Activated T-cell treated with anti-CD3 and anti-CD28 coated beads, Interleukin-2, amount 50 U/mL, for 72 hours (primary cell): Measurements from ENCODE around the gene FOXN3. TPM values are rescaled to one million over a fixed set of nuclear protein-coding genes. Genes with fewer than 3 reads are reported as not detected.

Experiments
- ATAC-seq, 2 donors: fragments of 150-1000 bp; cut with Tn5 transposase; replicated peaks in 1 of 2; 2 replicates each; pipeline ENCODE4 v1.10.0; 2021; ENCODE audit warnings: moderate library complexity in 2 of 2, mild to moderate bottlenecking in 1 of 2
- DNase-seq, 2 donors: peaks; one replicate each; pipeline ENCODE4 v3.0.0; 2021 to 2022; ENCODE audit warnings: mixed read lengths in 1 of 2
- H3K27ac Mint-ChIP-seq: one replicate; pipeline ENCODE4 v1.8.0; 2022; ENCODE audit warnings: mild to moderate bottlenecking, moderate library complexity, mixed read lengths
- H3K27me3 Mint-ChIP-seq: one replicate; pipeline ENCODE4 v1.8.0; 2022; ENCODE audit warnings: low read depth, mixed read lengths
- H3K36me3 Mint-ChIP-seq, 2 donors: one replicate each; pipeline ENCODE4 v1.8.0; 2022; ENCODE audit warnings: mixed read lengths in 2 of 2, mild to moderate bottlenecking in 1 of 2; ENCODE audit not compliant: insufficient read depth in 2 of 2
- H3K4me1 Mint-ChIP-seq: one replicate; pipeline ENCODE4 v1.8.0; 2022; ENCODE audit warnings: low read depth, mixed read lengths
- H3K4me3 Mint-ChIP-seq, 2 donors: one replicate each; pipeline ENCODE4 v1.8.0; 2022; ENCODE audit warnings: mild to moderate bottlenecking in 2 of 2, mixed read lengths in 2 of 2, moderate library complexity in 2 of 2
- H3K9me3 Mint-ChIP-seq, 2 donors: one replicate each; pipeline ENCODE4 v1.8.0; 2022; ENCODE audit warnings: mixed read lengths in 2 of 2
- total RNA-seq, 2 donors: library from RNA; stranded (reverse); gene quantifications; one replicate each; pipeline ENCODE4 v1.2.3, GENCODE V29; 2022

FOXN3 gene
- total RNA-seq, 2 donors from 2014 or later = 154 to 157 TPM

DNA sequence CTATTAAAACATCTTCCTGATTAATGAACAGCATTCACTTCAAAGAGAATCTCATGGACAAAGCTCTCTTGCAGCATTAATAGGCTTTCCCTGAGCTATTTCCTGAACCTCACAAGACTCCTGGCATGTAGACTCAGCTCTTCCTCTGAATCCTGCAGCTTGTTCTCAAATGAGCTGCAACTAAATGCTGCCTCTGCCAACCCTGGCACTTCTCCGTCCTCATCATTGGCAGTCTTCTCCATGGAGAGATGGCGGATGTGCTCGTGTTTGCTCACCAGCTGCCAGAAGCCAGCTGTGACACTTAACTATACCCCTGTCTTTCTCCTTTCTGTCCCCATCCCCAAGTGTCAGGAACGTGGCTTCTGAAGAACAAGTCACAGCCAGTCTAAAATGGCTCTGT lies 232.1 kb downstream of the FOXN3 start:
- Mint-ChIP-seq H3K36me3 (peaks cover 0 to 12% of the 10 kb centered on the region in 2 donors), H3K4me1 (peaks cover 8% of the 10 kb centered on the region), H3K27me3 (no peaks in the 10 kb centered on the region), H3K4me3 (no peak overlapping the region), H3K9me3 (no peaks in the 10 kb centered on the region), H3K27ac (no peak overlapping the region)
- DNase-seq = no peak
- no peak for ATAC-seq

DNA sequence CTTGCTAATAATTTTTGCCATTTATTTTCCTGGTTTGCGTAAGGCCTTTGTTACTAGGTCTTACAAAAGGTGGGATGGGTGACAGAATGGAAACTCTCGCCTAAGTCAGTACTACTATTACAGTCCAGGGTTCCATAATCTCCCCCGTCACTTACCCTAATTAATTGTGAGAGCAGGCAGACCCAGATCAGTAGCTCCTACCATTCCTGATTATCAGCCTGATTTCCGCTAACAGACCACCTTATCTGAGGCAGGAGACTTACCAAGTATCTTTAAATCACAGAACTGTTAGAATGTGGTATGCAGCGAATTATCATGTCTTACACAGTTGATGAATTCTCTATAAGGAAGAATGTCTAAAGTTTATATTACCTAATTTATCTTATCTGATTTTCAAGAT lies 234.7 kb downstream of the FOXN3 start:
- H3K36me3 Mint-ChIP-seq = peaks cover 0 to 6% of the 10 kb centered on the region in 2 donors

DNA sequence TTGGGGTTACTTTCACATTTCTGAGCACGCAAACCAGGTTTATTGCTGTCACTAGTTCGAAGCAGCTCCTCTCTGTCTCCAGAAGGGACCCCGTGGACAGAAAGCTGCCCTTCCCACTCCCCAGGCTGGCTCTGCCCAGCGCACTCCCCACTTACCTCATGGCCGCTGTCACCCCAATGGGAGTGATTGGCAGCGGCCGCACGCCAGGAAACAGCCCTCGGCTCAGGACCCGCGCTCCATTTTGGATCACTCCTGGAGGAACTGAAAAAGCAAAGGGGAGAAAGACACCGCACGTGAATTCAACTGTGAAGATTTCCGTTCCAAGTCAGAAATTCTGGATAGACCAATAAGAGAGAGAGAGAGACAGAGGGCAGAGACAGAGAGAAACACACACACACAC lies 236.5 kb downstream of the FOXN3 start:
- ATAC-seq (no peak), DNase-seq (no peak)
- Mint-ChIP-seq H3K36me3 (peaks cover 0 to 6% of the 10 kb centered on the region in 2 donors), H3K4me3 (no peak overlapping the region), H3K4me1 (peaks cover 15% of the 10 kb centered on the region), H3K9me3 (no peaks in the 10 kb centered on the region), H3K27ac (no peak overlapping the region), H3K27me3 (no peaks in the 10 kb centered on the region)

More for the DNA sequence above, 234.7 kb downstream of the FOXN3 start:
- no peak for ATAC-seq
- Mint-ChIP-seq H3K4me1 (peaks cover 23% of the 10 kb centered on the region), H3K27me3 (no peaks in the 10 kb centered on the region), H3K9me3 (no peaks in the 10 kb centered on the region), H3K4me3 (no peak overlapping the region), H3K27ac (no peak overlapping the region)
- no peak for DNase-seq

DNA sequence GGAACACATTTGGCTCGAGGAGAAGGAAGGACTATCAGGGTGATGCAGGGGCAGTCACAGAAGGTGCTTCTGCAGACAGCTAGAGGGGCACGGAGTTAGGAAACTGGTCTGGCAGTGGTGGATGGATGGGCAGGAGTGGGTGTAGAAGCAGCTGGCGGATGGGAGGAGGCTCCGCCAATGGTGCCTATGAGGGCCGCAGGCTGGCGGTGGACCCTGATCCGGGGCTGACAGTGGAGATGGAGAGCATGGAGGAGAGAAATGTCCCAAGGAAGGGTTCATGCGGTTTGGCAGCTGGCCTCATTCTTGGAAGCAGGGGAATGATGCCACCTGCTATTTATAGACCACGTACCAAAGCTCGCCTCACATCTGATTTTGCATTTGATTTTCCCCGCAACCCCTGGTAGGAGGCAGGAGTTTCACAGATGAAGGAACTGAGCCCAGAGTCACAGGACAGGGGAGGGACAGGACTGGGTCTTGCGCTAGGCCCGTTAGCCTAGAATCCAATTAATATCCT lies 237.1 kb downstream of the FOXN3 start:
- Mint-ChIP-seq H3K27ac (no peak overlapping the region), H3K9me3 (no peaks in the 10 kb centered on the region), H3K27me3 (no peaks in the 10 kb centered on the region), H3K36me3 (peaks cover under 1 to 6% of the 10 kb centered on the region in 2 donors), H3K4me3 (no peak overlapping the region), H3K4me1 (peaks cover 15% of the 10 kb centered on the region)
- no peak for DNase-seq
- no peak for ATAC-seq

DNA sequence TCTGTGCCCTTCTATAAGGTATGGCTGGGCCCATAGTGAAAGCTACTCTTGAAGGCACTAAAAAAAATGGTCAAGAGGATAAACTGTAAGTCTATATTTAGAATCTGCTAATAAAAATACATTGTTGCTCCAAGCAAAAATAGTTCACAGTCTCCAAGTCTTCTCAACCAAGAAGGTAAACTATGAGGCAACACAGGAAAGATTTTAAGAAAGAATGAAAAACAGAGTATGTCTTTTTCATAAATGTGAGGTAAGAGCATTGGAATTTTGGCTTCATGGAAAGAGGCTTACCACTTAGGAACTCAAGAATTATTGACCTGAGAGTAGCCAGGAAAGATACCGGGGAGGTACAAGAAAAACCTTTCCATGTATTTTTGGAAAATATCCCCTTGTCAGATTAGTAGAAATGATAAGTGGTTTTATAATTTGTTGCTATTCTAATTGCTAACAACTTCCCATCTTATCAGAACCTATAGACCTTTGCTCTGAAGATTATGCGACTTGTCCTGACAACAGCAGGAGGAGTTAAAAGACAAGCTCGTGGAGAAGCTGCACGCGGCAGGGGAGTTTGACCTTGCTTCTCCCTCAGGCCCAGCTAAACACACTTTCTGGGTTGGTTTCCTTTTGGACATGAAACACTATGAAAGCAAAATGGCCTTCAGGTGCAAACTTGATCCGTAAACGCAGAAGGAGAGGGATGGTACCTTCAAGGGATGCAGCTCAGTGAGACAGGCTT lies 238.1 kb downstream of the FOXN3 start:
- Mint-ChIP-seq H3K36me3 (peaks cover 4 to 6% of the 10 kb centered on the region in 2 donors), H3K27ac (peak overlapping the region; percentile 18)
- no peak for ATAC-seq

DNA sequence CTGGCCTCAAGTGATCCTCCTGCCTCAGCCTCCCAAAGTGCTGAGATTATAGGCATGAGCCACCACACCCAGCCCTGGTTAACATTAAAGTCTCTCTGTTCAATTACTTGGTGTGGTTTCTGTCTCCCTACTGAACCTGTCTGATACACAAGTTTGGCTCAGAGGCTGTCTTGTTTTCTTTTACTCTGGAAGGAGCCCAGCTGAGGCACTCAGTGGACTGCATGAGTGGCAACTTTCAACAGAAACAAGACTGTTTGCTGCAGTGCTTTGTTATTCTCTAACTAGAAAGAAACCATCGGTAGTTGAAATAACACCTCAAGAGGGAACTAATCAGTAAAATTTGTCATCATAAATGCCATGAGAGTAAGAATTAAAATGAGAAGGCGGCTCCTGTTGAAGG lies 238.7 kb downstream of the FOXN3 start:
- Mint-ChIP-seq H3K27ac (peak overlapping the region; percentile 18), H3K27me3 (no peaks in the 10 kb centered on the region), H3K4me1 (peaks cover 15% of the 10 kb centered on the region), H3K36me3 (peaks cover 4 to 9% of the 10 kb centered on the region in 2 donors), H3K9me3 (no peaks in the 10 kb centered on the region), H3K4me3 (no peak overlapping the region)
- ATAC-seq = no peak
- DNase-seq = no peak

More for the DNA sequence above, 238.1 kb downstream of the FOXN3 start:
- Mint-ChIP-seq H3K4me3 (no peak overlapping the region), H3K9me3 (no peaks in the 10 kb centered on the region), H3K27me3 (no peaks in the 10 kb centered on the region), H3K4me1 (peaks cover 15% of the 10 kb centered on the region)
- no peak for DNase-seq

DNA sequence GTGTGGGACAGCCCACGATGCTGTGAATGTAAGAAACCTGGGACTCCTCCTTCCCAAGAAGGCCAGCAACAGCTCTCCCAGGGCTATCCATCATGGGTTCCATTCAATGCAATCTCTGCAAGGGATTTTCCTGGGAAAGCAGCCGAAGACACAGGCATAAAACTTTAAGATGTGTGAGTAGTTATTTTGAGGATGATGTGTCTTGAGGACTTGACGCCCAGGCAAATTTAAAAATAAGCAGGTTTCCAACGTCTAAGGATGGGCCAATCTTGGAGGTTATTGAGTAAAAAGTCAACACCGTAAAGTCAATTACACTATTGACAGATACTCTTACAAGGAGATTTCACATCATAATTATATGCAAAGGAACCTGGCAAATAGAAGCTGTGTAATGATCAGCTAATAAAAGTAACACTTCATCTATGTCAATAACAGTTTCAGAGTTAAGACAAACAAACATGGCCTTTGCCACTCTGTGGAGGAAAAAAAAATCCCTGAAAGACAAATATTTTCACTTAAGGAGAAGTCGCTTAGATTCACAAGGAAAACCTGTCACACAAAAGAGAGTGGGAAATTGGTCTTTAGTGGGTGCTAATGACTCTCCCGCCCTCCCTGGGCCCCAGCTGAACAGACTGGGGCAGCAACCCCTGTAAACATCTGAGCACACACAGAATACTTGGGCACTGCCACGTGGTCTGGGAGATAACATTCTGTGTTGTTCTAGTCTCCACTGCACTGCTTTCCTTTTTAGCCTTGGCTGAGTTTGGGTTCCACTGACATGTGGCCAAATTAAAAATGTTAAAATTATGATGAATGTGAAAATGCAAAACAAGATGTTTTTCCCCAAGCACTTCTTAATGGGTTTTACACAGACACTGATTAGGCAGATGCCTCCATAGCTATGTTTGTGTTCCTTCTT lies 240.9 kb downstream of the FOXN3 start:
- Mint-ChIP-seq H3K36me3 (peaks cover 6 to 14% of the 10 kb centered on the region in 2 donors), H3K9me3 (peaks cover 2 to 3% of the 10 kb centered on the region in 2 donors), H3K27me3 (no peaks in the 10 kb centered on the region), H3K27ac (no peak overlapping the region), H3K4me1 (peaks cover 15% of the 10 kb centered on the region), H3K4me3 (no peak overlapping the region)
- DNase-seq (no peak), ATAC-seq (no peak)

DNA sequence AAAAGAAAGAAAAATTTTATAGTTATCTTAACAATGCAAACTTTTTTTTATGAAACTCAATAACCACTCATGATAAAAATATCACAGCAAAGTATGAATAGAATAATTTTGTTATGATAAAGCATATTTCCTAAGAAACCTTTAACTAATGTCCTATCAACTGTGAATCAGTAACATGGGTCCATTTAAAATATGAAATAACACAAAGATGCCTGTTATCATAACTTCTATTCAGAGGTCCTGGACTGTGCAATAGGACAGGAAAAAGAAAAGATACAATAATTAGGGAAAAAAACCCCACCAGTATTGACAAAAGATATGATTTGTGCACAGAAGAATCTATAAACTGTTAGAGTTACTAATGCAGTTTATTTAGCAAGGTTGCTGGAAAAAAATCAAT lies 245.4 kb downstream of the FOXN3 start:
- Mint-ChIP-seq H3K4me1 (peaks cover 15% of the 10 kb centered on the region), H3K27me3 (no peaks in the 10 kb centered on the region), H3K9me3 (peaks cover 2 to 7% of the 10 kb centered on the region in 2 donors), H3K36me3 (peaks cover 10 to 42% of the 10 kb centered on the region in 2 donors), H3K4me3 (no peak overlapping the region), H3K27ac (no peak overlapping the region)
- no peak for DNase-seq
- no peak for ATAC-seq

DNA sequence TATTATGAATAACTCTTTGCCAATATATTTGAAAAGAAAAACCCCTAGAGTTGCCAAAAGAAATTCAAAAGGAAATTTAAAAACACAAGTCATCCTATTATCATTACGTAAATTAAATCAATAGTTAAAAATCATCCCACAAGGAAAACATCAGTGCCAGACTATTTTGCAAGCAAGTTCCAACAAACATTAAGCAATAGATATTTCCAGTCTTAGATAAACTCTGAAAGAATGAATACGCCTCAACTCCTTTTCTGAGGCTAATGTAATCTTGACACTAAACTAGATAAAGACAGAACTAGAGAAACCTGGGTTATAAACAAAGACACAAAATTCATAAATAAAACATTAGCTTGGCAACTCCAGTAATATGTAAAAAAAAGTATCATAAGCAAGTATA lies 245.9 kb downstream of the FOXN3 start:
- peaks cover 10 to 42% of the 10 kb centered on the region in 2 donors for H3K36me3 Mint-ChIP-seq
- no peak for ATAC-seq

DNA sequence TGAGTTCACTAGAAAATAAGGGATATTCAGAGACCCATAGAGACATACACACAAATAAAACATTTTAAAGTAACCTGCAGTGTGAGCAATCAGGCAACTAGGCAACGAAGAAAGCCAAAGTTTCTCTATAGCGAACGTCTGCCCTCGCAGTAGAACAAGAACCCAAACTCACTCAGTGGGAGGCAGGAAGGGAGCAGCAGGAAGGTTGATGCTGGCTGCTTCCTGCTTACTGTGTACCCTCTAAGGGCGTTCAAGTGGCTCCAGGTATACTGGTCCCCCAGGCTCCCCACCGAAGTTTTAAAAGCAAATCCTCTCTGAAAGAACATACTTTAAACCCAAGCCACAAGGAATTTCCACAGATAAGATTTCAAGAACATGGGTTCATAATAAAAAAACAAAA lies 249.3 kb downstream of the FOXN3 start:
- Mint-ChIP-seq H3K36me3 (peaks cover 4 to 34% of the 10 kb centered on the region in 2 donors), H3K27me3 (no peaks in the 10 kb centered on the region), H3K27ac (peak overlapping the region; percentile 0), H3K4me1 (peaks cover 28% of the 10 kb centered on the region), H3K9me3 (peaks cover 0 to 4% of the 10 kb centered on the region in 2 donors), H3K4me3 (no peak overlapping the region)
- ATAC-seq (no peak), DNase-seq (no peak)

More for the DNA sequence above, 245.9 kb downstream of the FOXN3 start:
- no peak overlapping the region for H3K27ac Mint-ChIP-seq
- DNase-seq = no peak
- H3K27me3 Mint-ChIP-seq = no peaks in the 10 kb centered on the region
- H3K4me1 Mint-ChIP-seq = peaks cover 15% of the 10 kb centered on the region
- H3K4me3 Mint-ChIP-seq = no peak overlapping the region
- peaks cover 2 to 7% of the 10 kb centered on the region in 2 donors for H3K9me3 Mint-ChIP-seq

DNA sequence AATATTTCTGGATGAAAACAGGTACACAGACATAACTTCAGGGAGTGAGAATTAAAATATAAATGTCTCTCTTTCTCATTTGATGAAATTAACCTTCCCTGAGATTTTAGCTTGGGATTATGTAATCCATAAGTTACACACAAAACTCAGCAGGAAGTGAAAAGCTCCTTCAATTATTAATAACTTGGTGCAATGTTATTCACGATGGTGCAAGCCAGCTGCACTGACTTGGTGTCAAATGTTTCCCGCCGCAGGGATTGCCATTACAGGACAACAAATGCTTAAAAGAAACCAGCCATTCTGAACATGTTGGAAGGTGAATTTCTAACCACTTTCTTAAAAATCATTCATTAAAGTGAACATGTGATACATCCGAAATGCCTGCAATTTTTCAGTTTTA lies 250.4 kb downstream of the FOXN3 start:
- no peaks in the 10 kb centered on the region for H3K27me3 Mint-ChIP-seq
- H3K4me3 Mint-ChIP-seq = no peak overlapping the region
- H3K4me1 Mint-ChIP-seq = peaks cover 28% of the 10 kb centered on the region
- DNase-seq (no peak), ATAC-seq (no peak)
- no peak overlapping the region for H3K27ac Mint-ChIP-seq
- H3K36me3 Mint-ChIP-seq = peaks cover 4 to 38% of the 10 kb centered on the region in 2 donors
- H3K9me3 Mint-ChIP-seq = peaks cover 0 to 4% of the 10 kb centered on the region in 2 donors

DNA sequence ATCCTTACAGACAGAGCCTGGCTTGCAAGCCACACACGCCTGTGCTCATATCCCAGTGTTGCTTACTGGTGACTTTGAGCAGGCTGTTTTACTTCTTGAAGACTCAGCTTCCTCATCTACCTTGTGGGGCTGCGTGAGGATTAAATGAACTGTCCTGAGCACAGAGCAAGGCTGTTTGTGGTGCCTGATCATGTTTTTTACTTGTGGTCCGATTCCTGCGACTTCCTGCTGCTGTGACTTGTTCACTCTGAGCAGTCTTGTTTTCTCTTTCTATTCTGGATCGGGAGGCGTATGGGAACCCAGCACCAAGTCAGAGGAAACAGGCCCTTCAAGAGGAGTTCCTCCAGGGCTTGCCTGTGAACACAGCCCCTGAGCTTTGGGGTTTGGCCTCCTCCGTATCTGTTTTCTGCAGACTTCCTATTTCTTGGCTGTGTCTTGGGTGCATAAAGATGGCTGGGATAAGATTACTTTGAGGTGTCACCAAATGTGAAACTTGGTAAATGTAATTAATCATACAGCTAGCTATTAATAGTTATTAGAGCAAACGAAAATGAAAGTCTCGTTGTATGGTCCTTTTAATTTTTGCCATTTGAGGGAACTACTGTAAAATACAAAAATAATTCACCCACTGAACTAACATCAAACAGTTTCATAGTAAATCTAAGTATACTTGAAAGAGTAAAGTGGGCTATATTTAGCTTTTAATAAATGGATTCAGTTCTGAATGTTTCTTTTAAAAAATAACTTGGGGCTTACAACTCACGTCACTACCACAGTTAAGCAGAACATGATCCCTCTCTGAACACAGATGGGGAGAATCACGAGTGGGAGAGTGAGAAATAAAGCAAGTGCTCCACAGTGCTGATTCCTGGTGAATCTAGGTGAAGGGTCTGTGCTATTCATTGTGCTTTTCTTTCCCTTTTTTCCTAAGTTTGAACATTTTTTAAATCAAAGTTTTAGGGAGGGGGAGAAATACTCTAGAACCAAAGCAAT lies 251.5 kb downstream of the FOXN3 start:
- H3K36me3 Mint-ChIP-seq = peaks cover 4 to 30% of the 10 kb centered on the region in 2 donors
- peaks cover 0 to 4% of the 10 kb centered on the region in 2 donors for H3K9me3 Mint-ChIP-seq
- H3K4me3 Mint-ChIP-seq = peak overlapping the region; percentile 23 to 52
- peak overlapping the region; percentile 75 for H3K27ac Mint-ChIP-seq
- DNase-seq = no peak
- ATAC-seq = no peak
- no peaks in the 10 kb centered on the region for H3K27me3 Mint-ChIP-seq
- peaks cover 22% of the 10 kb centered on the region for H3K4me1 Mint-ChIP-seq
